ENCODE results near the gene MUSTN1.

Gene MUSTN1

DNA sequence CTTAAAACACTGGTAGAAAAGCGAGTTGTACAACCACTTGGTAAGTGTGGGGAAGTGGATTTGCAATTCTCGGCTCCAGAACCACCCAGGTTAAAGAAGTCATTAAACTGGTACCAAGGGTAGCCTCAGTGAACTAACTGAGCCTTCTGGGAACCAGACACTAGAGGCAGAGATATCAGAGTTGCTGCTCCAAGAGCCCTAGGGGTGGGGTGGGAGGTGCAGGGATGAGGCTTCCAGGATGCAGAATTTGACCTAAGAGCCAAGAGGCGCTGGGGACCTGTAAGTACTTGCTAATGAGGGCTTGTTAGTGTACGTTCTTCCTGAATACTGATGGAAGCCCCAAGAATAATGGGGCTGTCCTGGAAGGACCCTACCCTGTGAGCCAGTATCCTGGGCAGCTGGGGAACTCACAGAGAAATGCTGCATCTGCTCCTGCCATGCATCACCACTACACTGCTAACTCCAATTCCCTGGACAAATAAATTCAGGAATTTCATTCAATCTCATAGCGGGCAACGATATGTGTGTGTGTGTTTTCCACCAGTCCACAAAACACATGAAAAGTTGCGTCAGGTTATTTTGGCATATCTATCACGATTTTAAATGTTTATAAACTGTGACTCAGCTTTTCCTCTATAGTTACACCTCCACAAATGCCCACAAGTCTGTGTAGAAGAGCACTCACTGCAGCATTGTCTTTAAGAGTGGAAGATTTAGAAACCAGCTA lies 38.8 kb upstream of the MUSTN1 start:
- H3K4me2 ChIP-seq (ENCODE audit: low read depth, low read length) = no peak overlapping the region
- no peaks in the 10 kb centered on the region for H3K27me3 ChIP-seq (replicated peaks; ENCODE audit: insufficient read depth, low read length)
- H2AFZ ChIP-seq (ENCODE audit: low read length) = no peak overlapping the region
- no peaks in the 10 kb centered on the region for H3K36me3 ChIP-seq (replicated peaks; ENCODE audit: insufficient read depth, low read length)
- no peaks in the 10 kb centered on the region; the same call in 1 of the 2 replicates for H3K79me2 ChIP-seq (ENCODE audit: low read length)
- H3K9ac ChIP-seq (ENCODE audit: low read length) = no peak overlapping the region
- H3K27ac ChIP-seq (ENCODE audit: low read length) = no peak overlapping the region
- H4K20me1 ChIP-seq (ENCODE audit: insufficient read depth, low read length) = no peaks in the 10 kb centered on the region
- H3K4me3 ChIP-seq (ENCODE audit: low read length) = no peak overlapping the region
- no peaks in the 10 kb centered on the region for H3K9me2 ChIP-seq (replicated peaks; ENCODE audit: insufficient read depth, low read length)
- DNase-seq = no peak
- no peaks in the 10 kb centered on the region for H3K4me1 ChIP-seq (ENCODE audit: low read length)
- no peaks in the 10 kb centered on the region for H3F3A ChIP-seq (ENCODE audit: insufficient read depth, low read length)
- TF ChIP-seq, protein P1, sequence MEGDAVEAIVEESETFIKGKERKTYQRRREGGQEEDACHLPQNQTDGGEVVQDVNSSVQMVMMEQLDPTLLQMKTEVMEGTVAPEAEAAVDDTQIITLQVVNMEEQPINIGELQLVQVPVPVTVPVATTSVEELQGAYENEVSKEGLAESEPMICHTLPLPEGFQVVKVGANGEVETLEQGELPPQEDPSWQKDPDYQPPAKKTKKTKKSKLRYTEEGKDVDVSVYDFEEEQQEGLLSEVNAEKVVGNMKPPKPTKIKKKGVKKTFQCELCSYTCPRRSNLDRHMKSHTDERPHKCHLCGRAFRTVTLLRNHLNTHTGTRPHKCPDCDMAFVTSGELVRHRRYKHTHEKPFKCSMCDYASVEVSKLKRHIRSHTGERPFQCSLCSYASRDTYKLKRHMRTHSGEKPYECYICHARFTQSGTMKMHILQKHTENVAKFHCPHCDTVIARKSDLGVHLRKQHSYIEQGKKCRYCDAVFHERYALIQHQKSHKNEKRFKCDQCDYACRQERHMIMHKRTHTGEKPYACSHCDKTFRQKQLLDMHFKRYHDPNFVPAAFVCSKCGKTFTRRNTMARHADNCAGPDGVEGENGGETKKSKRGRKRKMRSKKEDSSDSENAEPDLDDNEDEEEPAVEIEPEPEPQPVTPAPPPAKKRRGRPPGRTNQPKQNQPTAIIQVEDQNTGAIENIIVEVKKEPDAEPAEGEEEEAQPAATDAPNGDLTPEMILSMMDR (IDR thresholded peaks at IDR 0.05; ENCODE audit: low read length) = no peak
- TF ChIP-seq EZH2 (optimal IDR thresholded peaks at IDR 0.05; ENCODE audit: low read depth, low read length) (no peak), EZH2phosphoT487 (IDR thresholded peaks at IDR 0.05; ENCODE audit: low read length) (no peak)
- H3K9me3 ChIP-seq (replicated peaks; ENCODE audit: insufficient read depth, low read length) = no peaks in the 10 kb centered on the region

DNA sequence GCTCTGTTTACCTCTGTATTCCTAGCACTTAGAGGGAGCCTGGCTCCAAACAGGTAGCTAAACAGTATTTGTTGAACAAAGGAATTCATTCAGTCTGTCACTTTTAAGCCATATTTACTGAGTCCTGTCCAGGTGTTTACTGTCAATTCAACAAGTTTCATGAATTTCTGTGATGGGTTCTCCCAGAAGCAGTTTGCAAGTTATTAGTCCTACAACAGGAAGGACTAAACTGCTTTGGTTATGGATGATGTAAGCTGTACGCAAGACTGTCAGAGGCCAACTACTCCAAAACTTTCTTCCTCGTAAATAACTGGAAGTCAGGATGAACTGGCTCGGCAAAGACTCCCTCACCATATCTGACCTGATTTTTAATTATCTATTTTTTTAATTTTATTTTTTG lies 37.4 kb upstream of the MUSTN1 start:
- Histone ChIP-seq H4K20me1 (ENCODE audit: insufficient read depth, low read length) (no peaks in the 10 kb centered on the region), H3K36me3 (replicated peaks; ENCODE audit: insufficient read depth, low read length) (no peaks in the 10 kb centered on the region), H3F3A (ENCODE audit: insufficient read depth, low read length) (no peaks in the 10 kb centered on the region), H3K79me2 (ENCODE audit: low read length) (no peaks in the 10 kb centered on the region), H3K4me2 (ENCODE audit: low read depth, low read length) (no peak overlapping the region), H3K4me1 (ENCODE audit: low read length) (no peaks in the 10 kb centered on the region), H3K9me2 (replicated peaks; ENCODE audit: insufficient read depth, low read length) (no peaks in the 10 kb centered on the region), H3K27ac (ENCODE audit: low read length) (no peak overlapping the region), H2AFZ (ENCODE audit: low read length) (no peak overlapping the region), H3K27me3 (replicated peaks; ENCODE audit: insufficient read depth, low read length) (no peaks in the 10 kb centered on the region), H3K4me3 (ENCODE audit: low read length) (no peak overlapping the region), H3K9me3 (replicated peaks; ENCODE audit: insufficient read depth, low read length) (no peaks in the 10 kb centered on the region), H3K9ac (ENCODE audit: low read length) (no peak overlapping the region)
- no peak for DNase-seq
- TF ChIP-seq EZH2phosphoT487 (IDR thresholded peaks at IDR 0.05; ENCODE audit: low read length) (no peak), EZH2 (optimal IDR thresholded peaks at IDR 0.05; ENCODE audit: low read depth, low read length) (no peak)
- TF ChIP-seq, protein P1 (IDR thresholded peaks at IDR 0.05; ENCODE audit: low read length) = no peak

DNA sequence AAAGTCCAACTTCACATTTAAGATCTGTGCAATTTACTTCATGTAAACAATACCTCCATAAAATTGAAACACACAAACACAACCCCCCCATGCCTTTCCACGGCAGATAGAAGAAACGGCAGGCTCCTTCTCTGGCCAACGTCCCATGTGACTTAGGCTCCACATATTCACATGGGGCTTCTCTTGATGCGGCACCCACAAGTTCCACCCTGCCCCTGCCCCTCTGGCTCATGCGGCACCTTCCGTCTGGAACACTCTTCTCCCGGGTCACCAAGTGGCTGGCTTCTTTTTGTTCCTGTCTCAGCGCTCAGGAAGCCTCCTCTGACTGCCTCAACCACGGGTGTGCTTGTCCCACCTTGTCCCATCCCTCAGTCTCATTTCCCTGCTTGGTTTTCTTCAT lies 36.9 kb upstream of the MUSTN1 start:
- no peaks in the 10 kb centered on the region for H3F3A ChIP-seq (ENCODE audit: insufficient read depth, low read length)
- H2AFZ ChIP-seq (ENCODE audit: low read length) = no peak overlapping the region
- H3K79me2 ChIP-seq (ENCODE audit: low read length) = no peaks in the 10 kb centered on the region
- H3K9ac ChIP-seq (ENCODE audit: low read length) = no peak overlapping the region
- no peak overlapping the region for H3K4me3 ChIP-seq (ENCODE audit: low read length)
- TF ChIP-seq EZH2phosphoT487 (IDR thresholded peaks at IDR 0.05; ENCODE audit: low read length) (no peak), EZH2 (optimal IDR thresholded peaks at IDR 0.05; ENCODE audit: low read depth, low read length) (no peak)
- TF ChIP-seq, protein P1 (IDR thresholded peaks at IDR 0.05; ENCODE audit: low read length) = no peak
- no peaks in the 10 kb centered on the region for H3K36me3 ChIP-seq (replicated peaks; ENCODE audit: insufficient read depth, low read length)
- H3K4me1 ChIP-seq (ENCODE audit: low read length) = no peaks in the 10 kb centered on the region
- no peaks in the 10 kb centered on the region for H3K9me2 ChIP-seq (replicated peaks; ENCODE audit: insufficient read depth, low read length)
- H3K27ac ChIP-seq (ENCODE audit: low read length) = no peak overlapping the region
- no peaks in the 10 kb centered on the region for H4K20me1 ChIP-seq (ENCODE audit: insufficient read depth, low read length)
- DNase-seq = no peak
- no peaks in the 10 kb centered on the region for H3K27me3 ChIP-seq (replicated peaks; ENCODE audit: insufficient read depth, low read length)
- H3K9me3 ChIP-seq (replicated peaks; ENCODE audit: insufficient read depth, low read length) = no peaks in the 10 kb centered on the region
- H3K4me2 ChIP-seq (ENCODE audit: low read depth, low read length) = no peak overlapping the region
